HG03060 (cell line): ENCODE results near the gene CLIC3.

Experiments used
- ATAC-seq: cut with Tn5 transposase; IDR thresholded peaks from one replicate; pipeline ENCODE4 v1.9.1; 2021; ENCODE audit warnings: low read depth, moderate number of reproducible peaks; ENCODE audit not compliant: unreplicated experiment

The CLIC3 gene

DNA sequence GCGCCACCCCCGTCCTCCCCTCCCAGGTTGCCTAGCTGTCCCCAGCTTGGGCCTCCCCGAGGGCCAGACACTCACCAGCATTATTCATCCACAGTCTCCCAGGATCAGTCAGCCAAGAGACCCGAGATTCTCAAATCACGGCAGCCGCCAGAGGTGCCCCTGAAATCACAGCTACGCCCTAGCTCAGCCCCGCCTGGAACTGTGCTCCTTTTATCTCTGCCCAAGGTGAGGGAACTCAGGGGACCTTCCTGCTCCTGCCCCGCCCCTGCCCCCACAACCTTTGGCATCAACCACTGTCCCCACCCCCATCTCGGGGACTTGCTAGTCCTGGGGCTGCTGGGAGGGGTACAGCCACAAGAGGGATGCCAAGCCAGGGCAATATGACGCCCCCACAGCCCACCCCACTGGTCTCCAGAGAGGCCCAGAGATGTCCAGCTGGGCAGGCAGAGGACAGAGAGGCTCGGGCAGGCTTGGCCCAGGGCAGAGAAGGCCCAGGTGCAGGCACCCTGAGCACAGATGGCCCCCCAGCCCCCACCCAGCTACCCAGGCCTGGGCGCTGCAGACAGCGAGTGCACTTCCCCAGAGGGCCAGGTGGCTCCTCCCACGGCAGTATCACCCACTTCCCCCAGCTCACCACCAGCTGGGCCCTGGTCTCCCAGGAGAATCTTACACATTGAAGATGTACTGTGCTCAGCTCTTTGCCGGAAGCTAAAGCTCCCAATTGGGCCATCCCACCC is 35.7 kb upstream of the CLIC3 start, which contains the start of gene FUT7:
Gene FUT7 (minus strand): TSS at position 185 of the 737 bp plus-strand sequence. CDS start 97 bp downstream, at position 88.
- no peak for ATAC-seq

GRCh38 chr9:137030538-137031527 is 34.5 kb upstream of the CLIC3 start:
- no peak for ATAC-seq

DNA sequence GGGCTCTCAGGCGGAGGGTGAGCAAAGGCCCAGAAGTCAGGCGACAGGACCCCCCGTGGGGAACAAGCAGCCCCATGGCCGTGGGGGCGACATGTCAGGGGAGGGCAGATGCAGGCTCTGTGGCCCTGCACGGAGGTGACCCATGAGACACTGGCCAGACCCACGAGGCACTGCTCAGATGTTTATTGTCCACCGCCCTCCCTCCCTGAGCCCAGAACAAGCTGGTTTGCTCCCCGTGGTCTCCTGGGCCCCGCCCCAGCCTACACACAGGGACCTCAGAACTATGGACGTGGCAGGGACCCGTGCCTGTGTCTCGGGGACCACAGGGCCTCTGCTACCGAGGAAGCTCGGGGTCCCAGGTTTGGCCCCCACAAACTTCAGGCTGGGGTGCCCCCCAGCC is 33.6 kb upstream of the CLIC3 start:
- no peak for ATAC-seq

GRCh38 chr9:137029058-137029936 is 32.9 kb upstream of the CLIC3 start:
- no peak for ATAC-seq

GRCh38 chr9:137028263-137029057 is 32.1 kb upstream of the CLIC3 start:
- ATAC-seq: no peak

DNA sequence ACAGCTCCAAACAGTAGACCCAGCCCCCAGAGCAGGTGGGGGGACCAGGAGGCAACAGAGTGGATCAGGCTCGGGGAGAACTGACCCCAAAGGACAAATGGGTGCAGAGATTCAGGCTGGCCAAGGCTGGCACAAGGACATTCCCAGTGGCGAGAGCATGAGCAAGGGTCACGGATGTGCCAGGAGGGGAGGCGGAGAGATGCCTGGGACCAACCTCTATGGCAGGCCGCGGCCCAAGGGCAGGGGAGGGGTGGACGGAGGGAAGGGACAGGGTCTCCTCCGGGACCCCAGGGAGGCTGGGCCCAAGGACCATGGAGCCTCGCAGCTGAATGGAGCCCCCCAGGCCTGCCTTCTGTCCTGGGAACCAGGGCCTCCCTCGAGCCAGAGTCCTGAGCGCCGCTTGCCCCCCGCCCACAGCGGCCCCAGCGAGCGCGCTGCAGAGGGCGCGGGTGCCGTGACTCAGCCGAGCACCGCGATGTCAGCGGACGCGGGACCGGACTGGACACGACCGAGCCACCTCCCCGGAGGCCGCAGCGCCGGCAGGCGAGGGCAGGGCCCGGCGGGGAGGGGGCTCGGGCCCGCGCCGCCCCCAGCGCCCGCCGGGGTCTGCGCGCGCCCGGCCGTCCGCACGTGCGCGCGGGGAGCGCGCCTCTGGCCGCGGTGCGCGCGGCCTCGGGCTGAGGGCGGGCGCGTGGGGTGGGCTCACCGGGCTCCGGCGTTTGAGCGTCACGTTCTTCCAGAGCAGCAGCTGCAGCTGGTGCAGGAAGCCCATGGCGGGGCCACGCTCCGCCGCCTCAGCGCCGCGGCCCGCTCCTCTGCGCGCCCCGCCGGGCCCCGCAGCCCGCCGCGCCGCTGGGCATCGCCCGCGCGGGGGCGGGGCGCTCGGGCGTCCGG is 31.2 kb upstream of the CLIC3 start, which contains the start of gene ABCA2:
Gene ABCA2 (minus strand): TSS at position 869 of the 894 bp plus-strand sequence. CDS start 97 bp downstream, at position 772.
- no peak for ATAC-seq

DNA sequence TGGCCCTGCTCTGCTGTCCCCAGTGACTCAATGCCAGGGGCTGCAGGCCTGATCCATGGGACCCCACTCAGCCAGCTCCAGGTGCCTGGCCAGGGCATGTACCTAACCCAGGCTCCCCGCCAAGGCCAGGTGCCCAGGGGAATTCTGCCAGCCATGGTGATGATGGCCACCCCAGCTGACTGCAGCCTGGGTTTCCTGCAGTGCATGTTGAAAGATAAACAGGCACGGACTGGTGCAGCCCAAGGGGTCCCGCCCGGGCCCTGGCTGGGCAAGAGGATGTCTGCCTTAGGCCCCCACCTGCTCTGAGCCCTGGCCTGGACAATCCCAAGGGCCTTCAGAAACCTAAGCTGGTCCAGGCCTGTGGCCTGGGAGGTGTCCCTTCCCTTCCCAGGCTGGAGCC is 30.5 kb upstream of the CLIC3 start:
- no peak for ATAC-seq

- no peak for ATAC-seq
These were observed 30.0 kb upstream of the CLIC3 start for GRCh38 chr9:137026384-137026783.

GRCh38 chr9:137025517-137025966 is 29.2 kb upstream of the CLIC3 start:
- no peak for ATAC-seq

DNA sequence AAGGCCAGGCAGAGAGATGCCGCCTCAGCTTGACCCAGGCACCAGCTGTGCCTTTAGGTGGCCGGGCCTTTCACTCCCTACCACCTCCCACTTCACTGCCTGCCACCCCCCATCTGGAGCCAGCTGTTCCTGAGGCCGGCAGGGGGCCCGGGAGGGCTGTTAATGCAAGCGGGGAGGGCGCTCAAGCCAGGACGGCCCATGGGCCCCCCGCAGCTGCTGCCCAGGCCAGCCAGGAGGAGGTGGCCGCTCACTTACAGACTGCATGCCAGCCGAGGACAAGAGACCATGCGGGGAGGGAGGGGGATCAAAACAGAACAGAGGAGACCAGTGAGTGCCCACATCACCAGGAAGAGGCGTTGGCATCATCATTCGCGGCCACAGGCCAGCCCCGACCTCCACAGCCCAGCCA is 27.2 kb upstream of the CLIC3 start:
- ATAC-seq: no peak

- no peak for ATAC-seq
These were observed 26.8 kb upstream of the CLIC3 start for GRCh38 chr9:137023157-137023556.

GRCh38 chr9:137022662-137023008 is 26.3 kb upstream of the CLIC3 start:
- no peak for ATAC-seq

DNA sequence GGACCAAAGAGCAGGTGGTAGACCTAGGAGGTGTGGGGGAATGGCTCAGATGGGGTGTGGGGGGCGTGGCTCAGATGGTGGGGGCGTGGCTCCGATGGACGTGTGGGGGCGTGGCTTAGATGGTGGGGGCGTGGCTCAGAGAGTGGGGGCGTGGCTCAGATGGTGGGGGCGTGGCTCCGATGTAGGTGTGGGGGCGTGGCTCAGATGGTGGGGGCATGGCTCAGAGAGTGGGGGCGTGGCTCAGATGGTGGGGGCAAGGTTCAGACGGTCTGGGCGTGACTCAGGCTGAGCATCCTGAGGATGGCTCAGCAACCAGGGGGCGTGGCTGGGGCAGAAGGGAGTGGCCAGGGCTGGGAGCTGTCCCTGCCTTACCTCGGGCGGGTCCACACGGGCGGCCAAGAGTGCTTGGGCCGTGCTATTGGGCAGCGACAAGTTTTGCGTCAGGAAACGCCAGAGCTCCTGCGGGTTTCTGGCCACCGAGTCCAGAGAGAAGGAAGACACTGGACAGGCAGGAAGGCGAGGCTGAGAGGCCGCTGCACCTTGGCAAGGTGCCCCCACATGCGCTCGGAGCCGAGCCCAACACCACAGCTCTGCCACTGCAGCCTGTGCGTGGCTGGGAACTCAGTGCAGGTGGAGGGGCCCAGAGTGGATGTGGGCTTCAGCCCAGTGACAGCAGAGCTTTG is 25.8 kb upstream of the CLIC3 start:
- no peak for ATAC-seq

GRCh38 chr9:137021568-137021978 is 25.2 kb upstream of the CLIC3 start:
- no peak for ATAC-seq

DNA sequence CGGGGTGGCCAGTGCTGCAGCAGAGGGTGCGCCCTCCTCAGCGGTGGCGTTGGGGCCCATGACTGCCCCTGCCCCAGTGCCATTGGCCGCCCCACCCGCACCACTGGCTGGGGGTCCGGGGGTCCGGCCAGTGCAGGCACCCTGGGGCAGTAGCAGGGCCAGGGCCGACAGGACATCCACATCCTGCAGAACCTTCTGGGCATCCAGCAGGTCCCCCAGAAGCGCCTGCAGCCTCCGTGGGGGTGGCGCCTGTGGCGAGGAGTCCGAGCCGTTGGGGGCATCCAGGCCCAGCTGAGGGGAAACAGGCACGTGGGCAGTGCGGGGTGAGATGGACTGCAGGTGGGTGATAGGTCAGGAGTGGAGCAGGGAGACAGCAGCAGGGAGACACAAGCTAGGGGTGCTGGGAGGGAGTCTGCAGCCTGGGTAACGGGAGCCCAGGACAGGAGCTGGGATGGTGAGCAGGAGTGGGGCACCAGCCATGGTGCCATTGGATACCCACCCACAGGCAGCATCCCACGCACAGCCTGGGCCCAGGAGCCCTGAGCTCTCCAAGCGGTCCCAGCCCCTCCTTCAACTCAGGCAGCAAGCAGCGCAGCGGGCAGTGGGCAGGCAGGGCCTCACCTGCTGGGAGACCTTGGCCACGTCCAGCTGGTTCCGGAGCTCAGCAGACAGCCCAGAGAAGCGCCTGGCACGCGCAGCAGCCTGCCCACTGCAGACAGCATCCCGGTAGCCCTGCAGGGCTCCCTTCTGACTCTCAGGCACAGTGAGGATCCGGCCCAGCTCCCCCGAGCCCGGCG is 24.6 kb upstream of the CLIC3 start:
- no peak for ATAC-seq

DNA sequence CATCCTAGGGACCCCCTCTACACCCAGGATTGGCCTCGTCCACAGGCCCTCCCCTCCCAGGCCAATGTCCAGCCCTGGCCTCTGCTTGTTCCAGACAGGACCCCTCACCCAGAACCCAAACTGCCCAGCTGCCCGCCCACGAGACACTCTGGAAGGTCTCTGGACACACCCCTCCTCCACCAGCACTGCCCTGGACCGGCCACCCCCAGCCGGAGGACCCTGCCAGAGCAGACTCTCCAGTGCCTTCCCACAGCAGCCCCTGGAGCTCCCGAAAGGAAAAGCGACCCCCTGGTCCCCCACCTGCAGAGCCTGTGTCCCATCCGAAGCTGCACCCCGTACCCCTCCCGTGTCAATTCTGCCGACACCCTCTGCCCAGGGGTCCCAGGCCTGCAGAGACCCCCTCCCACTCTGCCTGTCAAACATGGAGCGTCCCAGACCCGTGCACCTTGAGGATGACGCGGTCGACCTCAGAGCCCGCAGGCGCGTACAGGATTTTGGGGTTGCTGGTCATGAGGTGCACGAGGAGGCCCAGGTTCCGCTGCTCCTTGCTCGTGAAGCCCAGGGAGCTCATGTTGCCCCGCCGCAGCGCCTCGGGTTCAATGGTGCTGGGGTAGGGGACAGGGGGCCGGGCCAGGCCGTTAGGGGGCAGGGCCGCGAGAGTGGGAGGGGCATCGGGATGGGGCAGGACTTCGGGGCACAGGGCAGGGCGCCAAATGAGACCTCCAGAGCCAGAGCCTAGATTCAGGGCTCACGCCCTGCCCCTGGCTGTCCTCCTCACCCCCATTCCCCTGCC is 23.7 kb upstream of the CLIC3 start:
- no peak for ATAC-seq
